Panc1 (cell line): ENCODE measurements around the gene EPHB6. TPM values are rescaled to one million over a fixed set of nuclear protein-coding genes. Genes with fewer than 3 reads are reported as not detected.

Source experiments
- ATAC-seq: fragments of 200-7000 bp; cut with Tn5 transposase; 2 replicates; pipeline ENCODE4 v1.9.1; 2020; ENCODE audit warnings: mild to moderate bottlenecking, moderate library complexity
- Bru-seq: library from RNA; stranded (reverse); fragments of 400-500 nt; gene quantifications from one replicate; lab custom pipeline; 2021; lab: Mats Ljungman, UMichigan
- BruChase-seq, 2 experiments: library from RNA; stranded (reverse); fragments of 400-500 nt; gene quantifications; one replicate each; lab custom pipeline; 2021; lab: Mats Ljungman, UMichigan
- BruUV-seq: library from RNA; stranded (reverse); fragments of 400-500 nt; replicated peaks from 2 replicates; lab custom pipeline; 2021; lab: Mats Ljungman, UMichigan
- CTCF ChIA-PET: fragments of 300-600 bp; sonication (Branson Sonifier 250); formaldehyde crosslinking; loops from one replicate; lab custom pipeline; 2022; ENCODE audit warnings: antibody characterized with exemption; lab: Charles Lee
- POLR2A ChIA-PET: fragments of 300-600 bp; sonication (Branson Sonifier 250); formaldehyde crosslinking; loops from one replicate; lab custom pipeline; 2022; ENCODE audit warnings: antibody characterized with exemption; lab: Charles Lee
- DNase-seq: peaks from one replicate; pipeline ENCODE4 v3.0.0-alpha.2; 2010; ENCODE audit warnings: low read depth, low spot score
- H3K27ac ChIP-seq: 2 replicates; pipeline ENCODE4 v1.5.1; 2011; ENCODE audit warnings: mild to moderate bottlenecking, low read length, inconsistent platforms
- H3K27me3 ChIP-seq: fragments of 200-500 bp; sonication (Bioruptor generic); 2 replicates; pipeline ENCODE4 v1.6.0; 2014; ENCODE audit warnings: low read length, inconsistent platforms; ENCODE audit not compliant: control insufficient read depth, insufficient read depth
- H3K36me3 ChIP-seq: fragments of 200-500 bp; sonication (Bioruptor generic); 2 replicates; pipeline ENCODE4 v1.5.1; 2014; ENCODE audit warnings: inconsistent platforms, mild to moderate bottlenecking, low read length, moderate library complexity; ENCODE audit not compliant: control insufficient read depth, insufficient read depth
- H3K4me1 ChIP-seq: 2 replicates; pipeline ENCODE4 v1.5.1; 2011; ENCODE audit warnings: inconsistent platforms, mild to moderate bottlenecking, low read length, moderate library complexity; ENCODE audit not compliant: control insufficient read depth, insufficient read depth
- H3K4me3 ChIP-seq, 2 experiments: 2 replicates each; pipeline ENCODE4 v1.5.1; 2011 to 2012; ENCODE audit warnings: low read depth in 2 of 2, low read length in 2 of 2, mild to moderate bottlenecking in 2 of 2, inconsistent platforms in 1 of 2, moderate library complexity in 1 of 2
- H3K9me3 ChIP-seq: fragments of 200-500 bp; sonication (Bioruptor generic); 2 replicates; pipeline ENCODE4 v1.5.1; 2014; ENCODE audit warnings: low read depth, mild to moderate bottlenecking, inconsistent platforms, low read length, moderate library complexity; ENCODE audit not compliant: control insufficient read depth, insufficient read depth
- POLR2AphosphoS5 ChIP-seq: IDR thresholded peaks from 2 replicates; pipeline ENCODE4 v1.6.1; 2012; ENCODE audit warnings: mild to moderate bottlenecking, low read depth, low read length, moderate library complexity
- REST ChIP-seq, 2 experiments: IDR thresholded peaks; 2 replicates each; pipeline ENCODE4 v1.6.1; 2011 to 2012; ENCODE audit warnings: low read depth in 2 of 2, control low read depth in 1 of 2, low read length in 1 of 2, mild to moderate bottlenecking in 1 of 2, moderate library complexity in 1 of 2; ENCODE audit not compliant: insufficient read depth in 1 of 2
- SIN3A ChIP-seq: IDR thresholded peaks from 2 replicates; pipeline ENCODE4 v1.6.1; 2012; ENCODE audit warnings: low read depth, mild to moderate bottlenecking, low read length, moderate library complexity, borderline replicate concordance; ENCODE audit not compliant: insufficient read depth
- TCF7L2 ChIP-seq: IDR thresholded peaks from 2 replicates; pipeline ENCODE4 v1.6.1; 2011; ENCODE audit warnings: mild to moderate bottlenecking, low read depth, low read length, inconsistent platforms
- in situ Hi-C: cut with HindIII; loops from 2 replicates; pipeline ENCODE4 v1.10.0; 2016; ENCODE audit warnings: low sequenced_read_pairs, low pct_unique_long_range_greater_than_20kb
- intact Hi-C: fragments of 100-400 bp; cut with micrococcal nuclease; formaldehyde crosslinking; loops from one replicate; pipeline ENCODE4 v1.10.0; 2022; ENCODE audit not compliant: unreplicated experiment
- long read RNA-seq: library from polyadenylated mRNA; unstranded; transcript quantifications from one replicate; pipeline ENCODE4 v2.0.0, GENCODE V29; 2021; ENCODE audit not compliant: unreplicated experiment
- polyA plus RNA-seq: library from polyadenylated mRNA; unstranded; fragments of >200 nt; gene quantifications from one replicate; pipeline ENCODE4 v1.2.1, GENCODE V29; 2012; ENCODE audit warnings: missing spikeins; ENCODE audit not compliant: insufficient read length
- total RNA-seq: library from RNA; stranded (reverse); gene quantifications from one replicate; pipeline ENCODE4 v1.2.1, GENCODE V29; 2021; ENCODE audit not compliant: unreplicated experiment
- TF ChIP-seq, protein P1 (sequence below): fragments of 450-650 bp; IDR thresholded peaks from 2 replicates; pipeline ENCODE4 v1.5.1; 2017; ENCODE audit warnings: mild to moderate bottlenecking

EPHB6 gene
- total RNA-seq (0.54 TPM), Bru-seq, nascent RNA (percentile 9 among the genes with signal in this experiment), BruChase-seq, experiment 1, labeled RNA remaining after a 2-hour chase (percentile 9 among the genes with signal in this experiment), BruChase-seq, experiment 2, labeled RNA remaining after a 6-hour chase (percentile 18 among the genes with signal in this experiment)
- polyA plus RNA-seq: 2.9 TPM
- long read RNA-seq, partial matches to known transcripts: 2 of 2 reads
- long read RNA-seq, other reads (novel, unspliced or antisense): 0 of 2 reads

DNA sequence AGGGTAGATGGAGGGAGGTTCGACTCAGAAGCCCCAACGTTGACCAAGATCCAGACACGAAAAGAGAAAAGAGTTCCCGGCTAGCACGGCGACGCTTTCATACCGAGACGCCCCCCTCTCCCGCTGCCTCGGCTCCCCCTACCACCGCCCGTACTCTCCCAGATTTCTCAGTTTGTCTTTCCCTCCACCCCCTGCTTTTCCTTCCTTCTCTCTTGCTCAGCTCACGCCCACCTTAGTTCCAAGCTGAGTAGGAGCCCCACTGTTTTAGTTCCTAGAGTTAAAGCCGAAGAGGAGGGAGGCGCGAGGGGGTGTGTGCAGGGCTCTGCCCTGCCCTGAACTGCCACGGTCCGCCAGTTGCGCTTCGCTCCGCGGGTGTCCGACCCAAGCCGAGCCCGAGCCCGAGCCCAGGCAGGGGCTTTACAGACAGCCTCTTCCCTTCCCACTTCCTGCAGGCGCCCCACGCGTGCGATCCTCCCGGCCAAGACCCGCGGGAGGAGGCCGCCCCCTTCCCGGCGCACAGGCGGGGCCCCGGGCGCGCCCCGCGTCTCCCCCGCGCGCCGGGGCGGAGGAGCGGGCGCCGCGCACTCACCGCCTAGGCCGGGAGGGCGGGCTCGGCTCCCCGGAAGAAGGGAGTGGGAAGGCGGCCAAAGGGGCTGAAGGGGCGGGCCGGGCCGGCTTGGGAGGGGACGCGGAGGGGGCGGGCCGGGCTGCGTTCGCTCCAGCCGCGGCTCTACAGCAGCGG, at the start of gene EPHB6:
TSS of gene EPHB6 (plus strand) at position 705 of the 742 bp plus-strand sequence. CDS start 8,152 bp downstream, outside the sequence.
- no peak for TF ChIP-seq REST (IDR thresholded peaks at IDR 0.05; ENCODE audit: insufficient read depth in 1 of 2, low read depth in 2 of 2, low read length in 1 of 2)
- TF ChIP-seq SIN3A: no peak
- TF ChIP-seq, protein P1, sequence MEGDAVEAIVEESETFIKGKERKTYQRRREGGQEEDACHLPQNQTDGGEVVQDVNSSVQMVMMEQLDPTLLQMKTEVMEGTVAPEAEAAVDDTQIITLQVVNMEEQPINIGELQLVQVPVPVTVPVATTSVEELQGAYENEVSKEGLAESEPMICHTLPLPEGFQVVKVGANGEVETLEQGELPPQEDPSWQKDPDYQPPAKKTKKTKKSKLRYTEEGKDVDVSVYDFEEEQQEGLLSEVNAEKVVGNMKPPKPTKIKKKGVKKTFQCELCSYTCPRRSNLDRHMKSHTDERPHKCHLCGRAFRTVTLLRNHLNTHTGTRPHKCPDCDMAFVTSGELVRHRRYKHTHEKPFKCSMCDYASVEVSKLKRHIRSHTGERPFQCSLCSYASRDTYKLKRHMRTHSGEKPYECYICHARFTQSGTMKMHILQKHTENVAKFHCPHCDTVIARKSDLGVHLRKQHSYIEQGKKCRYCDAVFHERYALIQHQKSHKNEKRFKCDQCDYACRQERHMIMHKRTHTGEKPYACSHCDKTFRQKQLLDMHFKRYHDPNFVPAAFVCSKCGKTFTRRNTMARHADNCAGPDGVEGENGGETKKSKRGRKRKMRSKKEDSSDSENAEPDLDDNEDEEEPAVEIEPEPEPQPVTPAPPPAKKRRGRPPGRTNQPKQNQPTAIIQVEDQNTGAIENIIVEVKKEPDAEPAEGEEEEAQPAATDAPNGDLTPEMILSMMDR: no peak
- TF ChIP-seq TCF7L2: no peak
- TF ChIP-seq POLR2AphosphoS5: no peak
- no TSS peak for BruUV-seq
- Histone ChIP-seq H3K27me3 (peaks cover 23% of the 10 kb centered on the region), H3K4me1 (no peaks in the 10 kb centered on the region; the same call in 1 of the 2 replicates), H3K4me3 (peak within 1 kb of the TSS; percentile 56 to 79), H3K27ac (no peak within 1 kb of the TSS), H3K36me3 (no peaks in the 10 kb centered on the region; the same call in none of the 2 replicates), H3K9me3 (no peaks in the 10 kb centered on the region)
- intact Hi-C loops (loop anchor here (2.0 kb wide), 1 partner anchor 360 kb away; no protein-coding TSS in a partner anchor), in situ Hi-C loops (no loop called here)
- no peak for DNase-seq
- CTCF ChIA-PET: interaction anchor here (0.6 to 1.0 kb wide), 3 partner anchors 36 to 561 kb away, joined by 3 to 6 read pairs (median 3); no protein-coding TSS in a partner anchor
- peak; percentile 84 for ATAC-seq
- POLR2A ChIA-PET: no interaction called here

- Histone ChIP-seq H3K4me1 (no peaks in the 10 kb centered on the region), H3K9me3 (no peaks in the 10 kb centered on the region), H3K27ac (no peak overlapping the region), H3K36me3 (no peaks in the 10 kb centered on the region), H3K27me3 (peaks cover 9% of the 10 kb centered on the region), H3K4me3 (no peak overlapping the region)
- in situ Hi-C loops (no loop called here), intact Hi-C loops (no loop called here)
- BruUV-seq: no TSS peak
- CTCF ChIA-PET: no interaction called here
- ATAC-seq: no peak
- TF ChIP-seq, protein P1: no peak
- TF ChIP-seq TCF7L2 (no peak), REST (IDR thresholded peaks at IDR 0.05; ENCODE audit: insufficient read depth in 1 of 2, low read depth in 2 of 2, low read length in 1 of 2) (no peak), POLR2AphosphoS5 (no peak), SIN3A (no peak)
- POLR2A ChIA-PET: no interaction called here
- DNase-seq: no peak
Measured at GRCh38 chr7:142805350-142806021, 49.4 kb upstream of the EPHB6 start.
